HG03108 (cell line): ENCODE data around the gene ADD1.

Source experiments
- ATAC-seq: cut with Tn5 transposase; IDR thresholded peaks from one replicate; pipeline ENCODE4 v1.9.1; 2021; ENCODE audit warnings: moderate library complexity; ENCODE audit not compliant: unreplicated experiment

The ADD1 gene

GRCh38 chr4:2858451-2859217 is 15.0 kb downstream of the ADD1 start:
- no peak for ATAC-seq

GRCh38 chr4:2859514-2859913 is 15.9 kb downstream of the ADD1 start:
- no peak for ATAC-seq

- ATAC-seq = no peak
These were observed 17.0 kb downstream of the ADD1 start for GRCh38 chr4:2860391-2861348.

- ATAC-seq = no peak
These were observed 18.2 kb downstream of the ADD1 start for GRCh38 chr4:2861631-2862436.

GRCh38 chr4:2862528-2862927 is 18.9 kb downstream of the ADD1 start:
- no peak for ATAC-seq

- no peak for ATAC-seq
These were observed 20.0 kb downstream of the ADD1 start for GRCh38 chr4:2863649-2864048.

- no peak for ATAC-seq
These were observed 21.6 kb downstream of the ADD1 start for GRCh38 chr4:2865196-2865780.

- ATAC-seq = no peak
These were observed 22.7 kb downstream of the ADD1 start for GRCh38 chr4:2866160-2866861.

- no peak for ATAC-seq
These were observed 23.2 kb downstream of the ADD1 start for GRCh38 chr4:2866891-2867290.

- ATAC-seq = no peak
These were observed 24.3 kb downstream of the ADD1 start for GRCh38 chr4:2867758-2868491.

- no peak for ATAC-seq
These were observed 25.3 kb downstream of the ADD1 start for GRCh38 chr4:2868877-2869487.

- ATAC-seq = no peak
These were observed 26.0 kb downstream of the ADD1 start for GRCh38 chr4:2869659-2870058.

- ATAC-seq = no peak
These were observed 26.4 kb downstream of the ADD1 start for GRCh38 chr4:2870082-2870481.

- ATAC-seq = no peak
These were observed 27.8 kb downstream of the ADD1 start for GRCh38 chr4:2871466-2871865.

GRCh38 chr4:2871911-2872310 is 28.3 kb downstream of the ADD1 start:
- ATAC-seq = no peak

- ATAC-seq = no peak
These were observed 29.7 kb downstream of the ADD1 start for GRCh38 chr4:2873329-2873728.

GRCh38 chr4:2874861-2875260 is 31.2 kb downstream of the ADD1 start:
- ATAC-seq = no peak

GRCh38 chr4:2875556-2875955 is 31.9 kb downstream of the ADD1 start:
- no peak for ATAC-seq

GRCh38 chr4:2878346-2878745 is 34.7 kb downstream of the ADD1 start:
- no peak for ATAC-seq
